GM23338 (cell line): ENCODE measurements around the gene PCDHGB4.

ENCODE experiments used
- CTCF ChIP-seq, 2 experiments: fragments of 200-600 bp in 1 of 2; sonication (generic) in 1 of 2; conservative IDR thresholded peaks; 2 replicates each; pipeline versions ENCODE4 v1.5.1 to v1.6.1; 2016 to 2017; ENCODE audit warnings: antibody characterized with exemption in 2 of 2, low read depth in 2 of 2, mild to moderate bottlenecking in 2 of 2, moderate library complexity in 1 of 2
- ETS1 ChIP-seq: IDR thresholded peaks from 2 replicates; pipeline ENCODE4 v1.6.1; 2016; ENCODE audit warnings: antibody characterized with exemption
- EZH2 ChIP-seq: fragments of 200-600 bp; sonication (generic); IDR thresholded peaks from one replicate; pipeline ENCODE4 v1.8.0; 2017; ENCODE audit warnings: antibody characterized with exemption, mild to moderate bottlenecking, low read depth; ENCODE audit not compliant: unreplicated experiment
- EZH2phosphoT487 ChIP-seq: fragments of 200-600 bp; sonication (generic); IDR thresholded peaks from one replicate; pipeline ENCODE4 v1.8.1; 2018; ENCODE audit warnings: antibody characterized with exemption; ENCODE audit not compliant: unreplicated experiment
- JUNB ChIP-seq: IDR thresholded peaks from one replicate; pipeline ENCODE4 v1.6.1; 2016; ENCODE audit warnings: antibody characterized with exemption; ENCODE audit not compliant: unreplicated experiment
- POLR2AphosphoS5 ChIP-seq: IDR thresholded peaks from 2 replicates; pipeline ENCODE4 v1.6.1; 2016; ENCODE audit warnings: antibody characterized with exemption, low read depth
- REST ChIP-seq: IDR thresholded peaks from one replicate; pipeline ENCODE4 v1.6.1; 2018; ENCODE audit warnings: antibody characterized with exemption; ENCODE audit not compliant: unreplicated experiment
- STAT1 ChIP-seq: IDR thresholded peaks from one replicate; pipeline ENCODE4 v1.6.1; 2016; ENCODE audit warnings: antibody characterized with exemption; ENCODE audit not compliant: unreplicated experiment
- ZNF331 ChIP-seq: fragments of 250-450 bp; sonication (Bioruptor Pico); IDR thresholded peaks from 2 replicates; pipeline ENCODE4 v1.5.0; 2020; ENCODE audit warnings: low read depth, mild to moderate bottlenecking, moderate library complexity

- TF ChIP-seq POLR2AphosphoS5 (no peak), EZH2 (no peak), CTCF (conservative IDR thresholded peaks at IDR 0.05; ENCODE audit: low read depth in 2 of 2) (no peak), REST (peak; percentile 48), ZNF331 (CRISPR knock-in tag) (no peak), STAT1 (no peak), EZH2phosphoT487 (no peak), JUNB (no peak), ETS1 (no peak)
These were observed 35.3 kb downstream of the PCDHGB4 start for GRCh38 chr5:141422742-141423291.
